Mesothelial cell of epicardium (in vitro differentiated cells): ENCODE measurements around the gene PPP1R12C. TPM values are rescaled to one million over a fixed set of nuclear protein-coding genes. Genes with fewer than 3 reads are reported as not detected.
A peak's percentile ranks its signal among the peaks of the same experiment; 100 is the strongest.

Source experiments
- DNase-seq, 2 experiments: peaks; one replicate each; pipeline ENCODE4 v3.0.0; 2021; ENCODE audit warnings: low spot score in 2 of 2; ENCODE audit not compliant: unreplicated experiment in 2 of 2
- H3K27ac Mint-ChIP-seq: 2 replicates; pipeline ENCODE4 v1.8.0; 2021; ENCODE audit warnings: mixed read lengths
- H3K27me3 Mint-ChIP-seq: 2 replicates; pipeline ENCODE4 v1.8.0; 2021; ENCODE audit warnings: low read depth, mixed read lengths
- H3K36me3 Mint-ChIP-seq: 2 replicates; pipeline ENCODE4 v1.8.0; 2021; ENCODE audit warnings: mixed read lengths
- H3K4me1 Mint-ChIP-seq: 2 replicates; pipeline ENCODE4 v1.8.0; 2021; ENCODE audit warnings: mixed read lengths
- H3K4me3 Mint-ChIP-seq: 2 replicates; pipeline ENCODE4 v1.8.0; 2021; ENCODE audit warnings: mild to moderate bottlenecking, moderate library complexity, mixed read lengths
- H3K9me3 Mint-ChIP-seq: 2 replicates; pipeline ENCODE4 v1.8.0; 2021; ENCODE audit warnings: mixed read lengths
- total RNA-seq: library from RNA; stranded (reverse); gene quantifications from 3 replicates; pipeline ENCODE4 v1.2.1, GENCODE V29; 2021
- TF ChIP-seq, protein P1 (sequence below): fragments of 200-600 bp; sonication (generic); IDR thresholded peaks from one replicate; pipeline ENCODE4 v1.5.0; 2021; ENCODE audit warnings: antibody characterized with exemption; ENCODE audit not compliant: unreplicated experiment

PPP1R12C gene
- total RNA-seq = 100 to 111 TPM (median 109 TPM) in 3 replicates

DNA sequence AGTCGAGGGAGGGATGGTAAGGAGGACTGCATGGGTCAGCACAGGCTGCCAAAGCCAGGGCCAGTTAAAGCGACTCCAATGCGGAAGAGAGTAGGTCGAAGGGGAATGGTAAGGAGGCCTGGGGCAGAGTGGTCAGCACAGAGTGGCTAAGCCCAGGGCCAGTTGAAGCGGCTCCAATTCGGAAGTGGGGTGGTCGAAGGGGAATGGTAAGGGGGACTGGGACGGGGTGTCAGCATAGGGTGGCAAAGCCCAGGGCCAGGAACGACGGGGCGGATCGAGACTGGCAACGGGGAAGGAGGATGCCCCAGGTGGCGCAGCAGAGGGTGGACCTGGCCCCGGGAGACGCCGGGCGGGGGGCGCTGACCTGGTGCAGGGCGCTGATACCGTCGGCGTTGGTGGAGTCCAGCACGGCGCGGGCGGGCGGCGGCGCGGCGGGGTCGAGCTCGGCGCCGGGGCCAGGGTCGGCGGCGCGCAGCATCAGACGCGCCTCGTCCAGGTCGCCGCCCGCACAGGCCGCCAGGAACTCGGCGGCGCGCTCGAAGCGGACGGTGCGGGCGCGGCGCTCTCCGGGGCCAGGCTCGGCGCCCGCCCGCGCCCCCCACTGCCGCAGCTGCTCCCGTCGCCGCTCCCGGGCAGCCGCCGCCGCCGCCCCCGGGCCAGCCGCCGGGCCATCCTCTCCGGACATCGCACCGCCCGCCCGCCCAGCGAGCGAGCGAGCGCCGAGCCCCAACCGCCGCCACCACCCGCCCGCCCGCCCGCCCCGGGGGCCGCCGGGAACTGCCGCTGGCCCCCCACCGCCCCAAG lies at the start of gene PPP1R12C:
TSS of gene PPP1R12C (minus strand) at position 779 of the 804 bp plus-strand sequence. CDS start at position 685, 94 bp downstream.
- Mint-ChIP-seq H3K27me3 (peaks cover 12% of the 10 kb centered on the region), H3K36me3 (no peaks in the 10 kb centered on the region), H3K4me1 (peaks cover 35% of the 10 kb centered on the region), H3K27ac (peak within 1 kb of the TSS; percentile 98), H3K4me3 (peak within 1 kb of the TSS; percentile 93), H3K9me3 (no peaks in the 10 kb centered on the region)
- TF ChIP-seq, protein P1, sequence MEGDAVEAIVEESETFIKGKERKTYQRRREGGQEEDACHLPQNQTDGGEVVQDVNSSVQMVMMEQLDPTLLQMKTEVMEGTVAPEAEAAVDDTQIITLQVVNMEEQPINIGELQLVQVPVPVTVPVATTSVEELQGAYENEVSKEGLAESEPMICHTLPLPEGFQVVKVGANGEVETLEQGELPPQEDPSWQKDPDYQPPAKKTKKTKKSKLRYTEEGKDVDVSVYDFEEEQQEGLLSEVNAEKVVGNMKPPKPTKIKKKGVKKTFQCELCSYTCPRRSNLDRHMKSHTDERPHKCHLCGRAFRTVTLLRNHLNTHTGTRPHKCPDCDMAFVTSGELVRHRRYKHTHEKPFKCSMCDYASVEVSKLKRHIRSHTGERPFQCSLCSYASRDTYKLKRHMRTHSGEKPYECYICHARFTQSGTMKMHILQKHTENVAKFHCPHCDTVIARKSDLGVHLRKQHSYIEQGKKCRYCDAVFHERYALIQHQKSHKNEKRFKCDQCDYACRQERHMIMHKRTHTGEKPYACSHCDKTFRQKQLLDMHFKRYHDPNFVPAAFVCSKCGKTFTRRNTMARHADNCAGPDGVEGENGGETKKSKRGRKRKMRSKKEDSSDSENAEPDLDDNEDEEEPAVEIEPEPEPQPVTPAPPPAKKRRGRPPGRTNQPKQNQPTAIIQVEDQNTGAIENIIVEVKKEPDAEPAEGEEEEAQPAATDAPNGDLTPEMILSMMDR = no peak
- no peak for DNase-seq

- H3K36me3 Mint-ChIP-seq = no peaks in the 10 kb centered on the region
These were observed 49.3 kb upstream of the PPP1R12C start, which contains the start of gene DNAAF3 for GRCh38 chr19:55166530-55167268. Gene DNAAF3, minus strand, starts transcription at chr19:55166613. Its CDS starts 200 bp downstream, at chr19:55166413.

GRCh38 chr19:55165952-55166529 lies 48.6 kb upstream of the PPP1R12C start:
- TF ChIP-seq, protein P1 = no peak
- DNase-seq = peak in 1 of 2 experiments; percentile 78
- peaks cover 8% of the 10 kb centered on the region for H3K4me1 Mint-ChIP-seq
- H3K36me3 Mint-ChIP-seq = no peaks in the 10 kb centered on the region
- H3K9me3 Mint-ChIP-seq = no peaks in the 10 kb centered on the region
- peak overlapping the region; percentile 97 for H3K27ac Mint-ChIP-seq
- H3K4me3 Mint-ChIP-seq = peak overlapping the region; percentile 94
- peaks cover 56% of the 10 kb centered on the region for H3K27me3 Mint-ChIP-seq

More at GRCh38 chr19:55166530-55167268, 49.3 kb upstream of the PPP1R12C start, which contains the start of gene DNAAF3:
- TF ChIP-seq, protein P1 = no peak
- Mint-ChIP-seq H3K9me3 (no peaks in the 10 kb centered on the region), H3K27ac (peak within 1 kb of the TSS; percentile 97), H3K4me3 (peak within 1 kb of the TSS; percentile 94), H3K4me1 (peaks cover 8% of the 10 kb centered on the region), H3K27me3 (peaks cover 57% of the 10 kb centered on the region)
- peak; percentile 98 to 99 for DNase-seq

GRCh38 chr19:55161571-55162322 lies 44.3 kb upstream of the PPP1R12C start:
- H3K27me3 Mint-ChIP-seq = peaks cover 67% of the 10 kb centered on the region
- TF ChIP-seq, protein P1 = no peak
- no peak overlapping the region for H3K4me3 Mint-ChIP-seq
- H3K27ac Mint-ChIP-seq = no peak overlapping the region
- DNase-seq = no peak
- H3K4me1 Mint-ChIP-seq = peaks cover 14% of the 10 kb centered on the region
- H3K36me3 Mint-ChIP-seq = no peaks in the 10 kb centered on the region
- H3K9me3 Mint-ChIP-seq = no peaks in the 10 kb centered on the region

GRCh38 chr19:55160986-55161365 lies 43.5 kb upstream of the PPP1R12C start:
- no peak for DNase-seq
- H3K9me3 Mint-ChIP-seq = no peaks in the 10 kb centered on the region
- H3K36me3 Mint-ChIP-seq = no peaks in the 10 kb centered on the region
- no peak overlapping the region for H3K4me3 Mint-ChIP-seq
- TF ChIP-seq, protein P1 = no peak
- no peak overlapping the region for H3K27ac Mint-ChIP-seq
- peaks cover 15% of the 10 kb centered on the region for H3K4me1 Mint-ChIP-seq
- peaks cover 70% of the 10 kb centered on the region for H3K27me3 Mint-ChIP-seq
